Body of pancreas (tissue), 4 donors: ENCODE results near the gene MAPT. TPM values are rescaled to one million over a fixed set of nuclear protein-coding genes. Genes with fewer than 3 reads are reported as not detected.

Experiments
- ATAC-seq: fragments of 150-250 bp; one replicate; pipeline ENCODE4 v1.9.1; 2016
- DNase-seq, 4 donors: peaks; one replicate each; pipeline ENCODE4 v3.0.0-alpha.2; 2019
- H3K27ac ChIP-seq, 4 donors: fragments of 200-600 bp; sonication (generic); 1 replicate in 3 of 4; 2 replicates in 1 of 4; pipeline versions ENCODE4 v1.5.1 to v1.6.1; 2016 to 2019; ENCODE audit warnings: mild to moderate bottlenecking in 1 of 4, mixed read lengths in 1 of 4, moderate library complexity in 1 of 4
- H3K27me3 ChIP-seq, 2 donors: fragments of 200-600 bp; sonication (generic); one replicate each; pipeline ENCODE4 v1.6.0; 2016; ENCODE audit warnings: mild to moderate bottlenecking in 1 of 2
- H3K36me3 ChIP-seq, 2 donors: fragments of 200-600 bp; sonication (generic); replicated peaks in 1 of 2; 2 replicates each; pipeline ENCODE4 v1.5.1; 2016; ENCODE audit warnings: low read depth in 2 of 2; ENCODE audit not compliant: insufficient read depth in 1 of 2
- H3K4me1 ChIP-seq: fragments of 200-600 bp; sonication (generic); one replicate; pipeline ENCODE4 v1.6.0; 2016
- H3K4me3 ChIP-seq, 2 donors: fragments of 200-600 bp; sonication (generic); 1 replicate in 1 of 2; 2 replicates in 1 of 2; pipeline ENCODE4 v1.5.1; 2016 to 2019
- H3K9me3 ChIP-seq, 3 donors: fragments of 200-600 bp; sonication (generic); 1 replicate in 2 of 3; 2 replicates in 1 of 3; pipeline ENCODE4 v1.5.1; 2016
- POLR2A ChIP-seq, 3 donors: fragments of 450-650 bp; IDR thresholded peaks; one replicate each; pipeline ENCODE4 v1.6.1; 2016; ENCODE audit warnings: antibody characterized with exemption in 3 of 3, mild to moderate bottlenecking in 2 of 3
- WGBS, 2 donors: methylation state at CpG; one replicate each; pipeline ENCODE4 v1.1.5; 2017; 5-methylcytosine and 5-hydroxymethylcytosine counted together
- intact Hi-C: fragments of 100-400 bp; cut with DNase I; formaldehyde crosslinking; loops from one replicate; pipeline ENCODE4 v1.15.1; 2023
- total RNA-seq, 2 donors: library from RNA; depleted of rRNA; stranded (reverse); fragments of >200 nt; gene quantifications; one replicate each; pipeline ENCODE4 v1.1.0, GENCODE V29; 2016
- TF ChIP-seq, protein P1 (sequence below), 7 experiments: fragments of 450-650 bp in 4 of 7; fragments of 200-600 bp in 3 of 7; sonication (generic) in 3 of 7; IDR thresholded peaks; one replicate each; pipeline ENCODE4 v1.5.1; 2016 to 2019; ENCODE audit warnings: antibody characterized with exemption in 7 of 7

The MAPT gene
- total RNA-seq, 2 donors from 2014 or later: 1.6 to 2.3 TPM

- WGBS, 2 donors: 65 to 68% methylated on average over 5 of the region's 5 CpGs
- TF ChIP-seq, protein P1, sequence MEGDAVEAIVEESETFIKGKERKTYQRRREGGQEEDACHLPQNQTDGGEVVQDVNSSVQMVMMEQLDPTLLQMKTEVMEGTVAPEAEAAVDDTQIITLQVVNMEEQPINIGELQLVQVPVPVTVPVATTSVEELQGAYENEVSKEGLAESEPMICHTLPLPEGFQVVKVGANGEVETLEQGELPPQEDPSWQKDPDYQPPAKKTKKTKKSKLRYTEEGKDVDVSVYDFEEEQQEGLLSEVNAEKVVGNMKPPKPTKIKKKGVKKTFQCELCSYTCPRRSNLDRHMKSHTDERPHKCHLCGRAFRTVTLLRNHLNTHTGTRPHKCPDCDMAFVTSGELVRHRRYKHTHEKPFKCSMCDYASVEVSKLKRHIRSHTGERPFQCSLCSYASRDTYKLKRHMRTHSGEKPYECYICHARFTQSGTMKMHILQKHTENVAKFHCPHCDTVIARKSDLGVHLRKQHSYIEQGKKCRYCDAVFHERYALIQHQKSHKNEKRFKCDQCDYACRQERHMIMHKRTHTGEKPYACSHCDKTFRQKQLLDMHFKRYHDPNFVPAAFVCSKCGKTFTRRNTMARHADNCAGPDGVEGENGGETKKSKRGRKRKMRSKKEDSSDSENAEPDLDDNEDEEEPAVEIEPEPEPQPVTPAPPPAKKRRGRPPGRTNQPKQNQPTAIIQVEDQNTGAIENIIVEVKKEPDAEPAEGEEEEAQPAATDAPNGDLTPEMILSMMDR (IDR thresholded peaks at IDR 0.05): no peak
- no peak for TF ChIP-seq POLR2A (IDR thresholded peaks at IDR 0.05)
Measured at GRCh38 chr17:45871718-45872117, 22.6 kb upstream of the MAPT start.

GRCh38 chr17:45873728-45874127, 20.6 kb upstream of the MAPT start:
- Histone ChIP-seq H3K9me3 (no peaks in the 10 kb centered on the region), H3K27me3 (peaks cover 0 to 4% of the 10 kb centered on the region in 2 donors), H3K36me3 (no peaks in the 10 kb centered on the region), H3K4me3 (no peak overlapping the region), H3K4me1 (no peaks in the 10 kb centered on the region), H3K27ac (no peak overlapping the region)
- DNase-seq: no peak
- ATAC-seq: no peak
- TF ChIP-seq, protein P1 (IDR thresholded peaks at IDR 0.05): no peak
- TF ChIP-seq POLR2A (IDR thresholded peaks at IDR 0.05): no peak
- intact Hi-C loops: no loop called here
- WGBS, 2 donors: 26 to 33% methylated on average over 6 of the region's 6 CpGs

More at GRCh38 chr17:45871718-45872117, 22.6 kb upstream of the MAPT start:
- intact Hi-C loops: no loop called here
- ATAC-seq (no peak), DNase-seq (no peak)
- H3K4me1 ChIP-seq: no peaks in the 10 kb centered on the region
- H3K27me3 ChIP-seq: peaks cover 0 to 4% of the 10 kb centered on the region in 2 donors
- H3K9me3 ChIP-seq: no peaks in the 10 kb centered on the region
- H3K27ac ChIP-seq: no peak overlapping the region
- H3K4me3 ChIP-seq: no peak overlapping the region
- H3K36me3 ChIP-seq: no peaks in the 10 kb centered on the region

DNA sequence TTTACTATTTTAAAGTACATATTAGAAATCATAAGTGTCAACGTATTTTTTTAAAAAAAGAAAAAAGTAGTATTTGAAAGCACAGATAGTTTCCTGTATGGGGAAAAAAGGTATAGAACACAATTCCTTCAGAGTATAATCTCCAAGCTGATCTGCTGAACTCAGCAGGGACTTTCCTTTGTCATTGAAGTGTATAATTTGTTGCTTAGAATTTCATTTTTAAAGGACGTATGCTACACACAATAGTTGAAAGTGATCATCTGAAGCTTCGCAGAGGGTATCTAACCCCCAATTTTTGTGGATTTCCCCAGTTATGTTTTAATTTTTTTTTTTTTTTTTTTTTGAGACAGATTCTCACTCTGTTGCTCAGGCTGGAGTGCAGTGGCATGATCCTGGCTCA, 20.2 kb upstream of the MAPT start:
- WGBS, 2 donors: 40 to 44% methylated on average over 3 of the region's 3 CpGs
- Histone ChIP-seq H3K27ac (no peak overlapping the region), H3K27me3 (peaks cover 0 to 4% of the 10 kb centered on the region in 2 donors), H3K4me1 (no peaks in the 10 kb centered on the region), H3K9me3 (no peaks in the 10 kb centered on the region), H3K36me3 (no peaks in the 10 kb centered on the region), H3K4me3 (no peak overlapping the region)
- ATAC-seq: no peak
- no peak for TF ChIP-seq POLR2A (IDR thresholded peaks at IDR 0.05)
- TF ChIP-seq, protein P1 (IDR thresholded peaks at IDR 0.05): no peak
- intact Hi-C loops: no loop called here
- DNase-seq: no peak

DNA sequence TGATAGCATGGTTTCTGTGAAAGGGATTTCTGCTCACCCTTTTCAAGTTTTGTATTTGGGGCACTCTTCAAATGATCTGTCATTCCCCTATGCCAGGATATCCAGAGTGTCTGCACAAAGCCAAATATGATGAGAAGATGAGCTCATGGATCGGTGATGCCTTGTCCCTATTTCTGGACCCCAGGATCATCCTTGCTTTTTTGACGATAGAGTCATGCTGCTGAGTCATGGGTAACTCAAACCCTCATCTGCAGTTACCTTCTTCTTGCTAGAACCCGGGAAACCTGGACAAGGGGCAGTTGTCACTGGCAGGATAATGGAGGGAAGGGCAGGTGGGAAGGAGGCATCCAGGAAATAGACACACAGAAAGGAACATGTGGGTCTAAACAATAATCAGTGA, 17.8 kb upstream of the MAPT start:
- no peaks in the 10 kb centered on the region for H3K4me1 ChIP-seq
- H3K4me3 ChIP-seq: no peak overlapping the region
- H3K36me3 ChIP-seq: no peaks in the 10 kb centered on the region
- H3K27me3 ChIP-seq: peaks cover 0 to 4% of the 10 kb centered on the region in 2 donors
- DNase-seq (no peak), ATAC-seq (no peak)
- H3K27ac ChIP-seq: no peak overlapping the region
- intact Hi-C loops: no loop called here
- 62 to 63% methylated on average over 3 of the region's 3 CpGs for WGBS, 2 donors
- no peaks in the 10 kb centered on the region for H3K9me3 ChIP-seq
- TF ChIP-seq POLR2A (IDR thresholded peaks at IDR 0.05): no peak
- TF ChIP-seq, protein P1 (IDR thresholded peaks at IDR 0.05): no peak

DNA sequence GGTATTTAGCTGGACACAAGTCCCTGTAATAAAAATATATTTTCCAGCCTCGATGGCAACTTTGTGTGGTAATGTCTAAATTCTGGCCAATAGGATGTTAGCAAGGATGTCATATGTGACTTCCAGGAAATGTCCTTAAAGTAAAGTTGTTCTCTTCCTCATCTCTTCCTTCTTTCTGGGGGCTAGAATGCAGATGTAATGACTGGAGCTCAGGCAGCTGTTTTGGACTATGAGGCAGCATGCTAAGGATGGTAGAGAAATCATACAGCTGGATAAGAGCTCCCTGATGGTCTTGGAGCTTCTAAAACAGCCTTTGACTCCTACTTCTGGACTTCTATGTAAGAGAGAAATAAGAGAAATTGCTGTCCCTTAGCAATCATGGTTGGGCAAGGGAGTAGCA, 16.9 kb upstream of the MAPT start:
- intact Hi-C loops: no loop called here
- Histone ChIP-seq H3K4me3 (no peak overlapping the region), H3K4me1 (no peaks in the 10 kb centered on the region), H3K27ac (no peak overlapping the region), H3K36me3 (no peaks in the 10 kb centered on the region), H3K9me3 (no peaks in the 10 kb centered on the region), H3K27me3 (peaks cover 0 to 4% of the 10 kb centered on the region in 2 donors)
- ATAC-seq (no peak), DNase-seq (no peak)
- 44% methylated on average over 1 of the region's 1 CpG for WGBS, 2 donors
- TF ChIP-seq, protein P1 (IDR thresholded peaks at IDR 0.05): no peak
- TF ChIP-seq POLR2A (IDR thresholded peaks at IDR 0.05): no peak
